GM18858 (cell line): ENCODE measurements around the gene RFX4.
"Not testable (repeated sequence)": the region's sequence is repeated elsewhere in the genome, so short reads cannot be mapped to it uniquely, and the experiment has no call there.

ENCODE experiments used
- ATAC-seq: cut with Tn5 transposase; IDR thresholded peaks from one replicate; pipeline ENCODE4 v1.9.1; 2021; ENCODE audit not compliant: unreplicated experiment

RFX4 gene

DNA sequence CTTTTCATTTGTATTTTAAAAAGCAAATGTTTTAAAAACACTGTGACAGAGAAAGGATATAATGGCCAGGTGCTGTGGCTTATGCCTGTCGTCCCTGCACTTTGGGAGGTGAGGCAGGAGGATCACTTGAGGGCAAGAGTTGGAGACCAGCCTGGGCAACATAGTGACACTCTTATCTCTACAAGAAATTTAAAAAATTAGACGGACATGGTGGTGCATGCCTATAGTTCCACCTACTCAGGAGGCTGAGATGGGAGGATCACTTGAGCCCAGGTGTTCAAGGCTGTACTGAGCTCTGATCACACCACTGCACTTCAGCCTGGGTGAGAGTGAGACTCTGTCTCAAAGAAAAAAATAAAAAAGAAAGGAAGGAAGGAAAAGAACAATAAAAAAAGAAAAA lies 7.8 kb downstream of the RFX4 start:
- ATAC-seq: no peak

DNA sequence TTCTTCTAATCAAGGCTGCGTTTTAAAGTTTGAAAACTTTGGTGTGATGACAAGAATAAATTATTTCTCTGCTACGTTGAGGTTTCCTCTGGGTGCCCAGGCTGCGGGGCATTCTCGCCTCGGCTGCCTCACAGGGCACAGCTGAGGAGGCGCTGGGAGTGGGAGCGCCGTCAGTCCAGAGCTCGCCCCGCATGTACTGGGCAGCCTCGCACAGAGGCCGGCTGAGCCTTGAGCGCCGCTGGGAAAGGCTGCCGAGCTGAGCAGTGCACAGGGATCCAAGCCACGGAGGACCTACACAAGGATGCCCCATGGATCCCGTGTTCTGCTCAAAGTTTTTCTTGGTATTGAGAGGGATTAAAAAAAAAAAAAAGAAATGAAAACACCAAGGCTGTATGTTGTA lies 11.6 kb downstream of the RFX4 start:
- ATAC-seq: no peak

DNA sequence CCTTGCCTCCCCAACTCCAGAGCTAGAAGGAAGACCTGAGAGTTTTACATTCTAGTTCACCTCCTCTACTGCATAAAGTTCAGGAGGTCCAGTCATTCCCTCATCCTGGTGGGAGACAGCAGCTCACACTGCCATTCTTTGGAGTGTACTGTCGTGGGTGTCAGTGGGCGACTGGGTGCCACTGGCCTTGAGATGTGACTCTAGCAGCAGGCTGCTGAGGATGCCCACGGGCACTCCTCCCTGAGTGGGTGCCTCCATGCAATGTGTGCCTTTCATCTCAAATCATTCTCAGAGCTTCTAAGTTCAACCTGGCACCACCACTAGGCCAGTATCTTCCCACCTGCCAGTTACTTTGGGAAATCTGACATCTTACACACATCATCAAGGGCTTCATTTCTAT lies 12.5 kb downstream of the RFX4 start:
- ATAC-seq: no peak

DNA sequence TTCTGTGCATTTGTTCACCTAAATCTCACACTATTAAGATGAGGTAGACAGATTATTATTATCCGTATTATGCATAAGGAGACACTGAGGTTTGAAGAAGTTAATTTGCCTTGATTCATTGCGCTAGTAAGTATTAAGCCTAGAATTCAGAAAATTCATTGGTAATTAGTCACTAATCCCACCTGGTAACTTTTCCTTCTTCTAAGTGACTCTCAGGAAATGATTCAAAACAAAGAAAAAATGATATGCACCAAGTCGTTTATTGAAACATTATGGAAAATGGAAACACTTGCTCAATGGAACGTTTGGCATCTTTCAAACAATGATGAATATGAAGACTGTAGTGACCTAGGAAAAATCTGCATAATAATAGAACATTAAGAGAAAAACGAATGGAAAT lies 15.2 kb downstream of the RFX4 start:
- ATAC-seq: no peak

DNA sequence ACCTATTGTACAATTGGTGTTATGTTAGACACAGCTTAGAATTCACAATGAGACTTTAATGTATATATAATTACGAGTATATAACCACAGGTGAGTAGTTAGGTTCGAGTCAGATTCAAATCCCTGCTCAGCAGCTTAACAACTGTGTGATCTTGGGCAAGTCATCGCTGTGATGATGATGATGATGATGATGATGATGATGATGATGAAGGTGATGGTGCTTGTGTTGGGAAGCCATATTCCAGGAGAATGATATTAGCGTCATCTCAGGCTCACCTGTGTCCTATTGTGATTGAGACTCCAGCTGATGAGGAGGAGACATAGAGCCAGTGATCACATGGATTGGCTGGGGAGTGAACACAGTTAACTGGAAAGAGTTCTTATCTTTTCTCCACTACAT lies 16.5 kb downstream of the RFX4 start:
- no peak for ATAC-seq

DNA sequence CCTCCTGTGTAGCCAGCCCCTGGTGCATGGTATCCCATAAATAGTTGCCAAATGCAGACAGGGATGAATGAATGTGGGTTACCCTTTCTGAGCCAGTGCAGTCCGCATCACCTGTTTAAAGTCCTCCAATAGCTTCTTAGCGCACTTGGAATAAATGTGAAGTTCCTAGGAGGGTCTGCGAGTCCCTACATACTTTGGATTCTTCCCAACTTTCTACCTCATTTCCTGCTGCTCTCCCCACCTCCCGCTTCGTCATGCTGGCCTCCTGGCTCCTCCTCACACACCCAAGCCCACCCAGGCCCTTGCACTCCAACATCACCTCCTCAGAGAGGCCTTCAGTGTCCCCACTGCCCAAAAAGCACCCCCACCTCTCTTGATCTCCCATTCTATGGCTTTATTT lies 17.7 kb downstream of the RFX4 start:
- no peak for ATAC-seq

DNA sequence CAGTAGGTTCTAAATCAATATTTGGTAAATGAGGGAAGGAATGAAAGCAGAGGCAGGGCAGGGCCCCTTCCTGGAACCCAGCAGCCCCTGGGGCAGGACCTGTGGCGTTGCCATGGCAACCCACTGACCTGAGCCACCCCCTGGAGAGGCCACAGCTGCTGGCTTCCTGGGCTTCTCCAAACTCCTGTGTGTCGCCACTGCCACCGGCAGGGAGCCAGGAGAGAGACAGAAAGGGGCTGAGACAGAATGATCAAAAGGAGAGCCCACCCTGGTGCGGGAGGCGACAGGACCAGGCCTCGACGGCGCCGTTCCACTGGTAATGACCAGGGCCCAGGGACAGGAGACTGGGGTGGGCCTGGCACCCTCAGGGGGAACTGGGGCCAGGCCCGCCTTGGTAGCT lies 18.2 kb downstream of the RFX4 start:
- no peak for ATAC-seq

DNA sequence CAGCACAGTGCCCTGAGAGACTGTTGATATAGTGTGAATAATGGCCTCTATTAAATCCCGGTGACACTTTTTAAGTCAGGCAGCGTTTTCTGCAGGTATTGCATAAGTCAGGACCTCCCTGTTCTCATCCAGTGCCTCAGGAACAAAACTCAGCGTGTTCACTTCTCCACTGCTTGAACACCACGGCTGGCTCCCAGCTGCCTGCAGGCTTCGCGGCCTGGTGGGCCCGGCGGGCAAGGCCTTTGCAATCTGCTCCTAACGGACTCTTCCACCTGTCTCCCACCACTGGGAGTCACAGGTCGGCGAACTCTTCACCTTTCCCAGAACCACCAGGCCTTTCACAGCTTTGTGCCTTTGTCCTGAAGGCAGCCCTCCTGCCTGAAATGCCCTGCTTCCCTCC lies 18.7 kb downstream of the RFX4 start:
- ATAC-seq: no peak

DNA sequence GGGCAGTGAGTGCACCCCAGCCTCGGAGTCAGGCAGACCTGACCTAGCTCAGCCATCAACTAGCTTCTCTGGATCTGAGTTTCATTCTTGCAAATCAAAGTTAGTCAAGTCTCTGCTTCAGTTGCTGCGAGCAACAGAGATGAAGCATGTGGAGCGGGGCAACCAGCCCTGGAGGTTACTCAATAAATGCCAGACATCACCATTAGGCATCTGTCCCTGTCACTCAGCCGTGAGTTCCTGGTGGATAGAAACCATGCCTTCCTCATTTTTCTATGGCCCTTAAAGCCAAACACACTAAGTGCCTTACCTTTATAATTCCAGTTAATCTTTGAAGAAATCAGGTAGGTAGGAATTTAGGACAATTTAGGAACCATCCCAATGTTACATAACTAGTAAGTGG lies 19.3 kb downstream of the RFX4 start:
- ATAC-seq: no peak

DNA sequence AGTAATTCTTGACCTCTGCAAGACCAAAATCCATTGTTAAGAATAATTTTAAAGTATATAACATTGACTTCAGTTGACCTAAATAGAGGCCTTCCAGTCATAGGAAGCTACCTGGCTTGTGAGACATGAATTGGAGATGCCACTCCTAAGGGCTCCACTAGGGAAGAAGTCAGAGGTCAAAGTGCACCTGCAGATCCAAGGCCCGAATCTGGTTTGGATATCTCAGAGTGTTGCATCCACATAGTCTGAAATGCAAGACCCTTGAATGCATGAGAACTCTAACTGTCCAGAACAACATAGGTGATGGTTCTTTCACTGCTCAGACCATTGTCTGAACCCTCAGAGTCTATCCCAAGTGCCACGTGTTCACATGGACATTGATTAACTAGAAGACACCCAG lies 22.4 kb downstream of the RFX4 start:
- no peak for ATAC-seq

DNA sequence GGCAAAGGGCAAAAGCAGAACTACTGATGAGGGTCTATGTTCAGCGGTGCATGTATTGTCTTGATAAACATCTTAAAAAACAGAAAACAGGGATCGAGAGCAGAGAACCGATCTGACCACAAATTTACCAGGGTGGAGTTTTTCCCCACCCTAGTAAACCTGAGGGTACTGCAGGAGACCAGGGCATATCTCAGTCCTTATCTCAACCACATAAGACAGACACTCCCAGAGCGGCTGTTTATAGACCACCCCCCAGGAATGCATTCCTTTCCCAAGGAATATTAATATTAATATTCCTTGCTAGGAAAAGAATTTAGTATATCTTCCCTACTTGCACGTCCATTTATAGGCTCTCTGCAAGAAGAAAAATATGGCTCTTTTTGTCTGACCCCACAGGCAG lies 37.8 kb downstream of the RFX4 start:
- not testable (repeated sequence) for ATAC-seq

DNA sequence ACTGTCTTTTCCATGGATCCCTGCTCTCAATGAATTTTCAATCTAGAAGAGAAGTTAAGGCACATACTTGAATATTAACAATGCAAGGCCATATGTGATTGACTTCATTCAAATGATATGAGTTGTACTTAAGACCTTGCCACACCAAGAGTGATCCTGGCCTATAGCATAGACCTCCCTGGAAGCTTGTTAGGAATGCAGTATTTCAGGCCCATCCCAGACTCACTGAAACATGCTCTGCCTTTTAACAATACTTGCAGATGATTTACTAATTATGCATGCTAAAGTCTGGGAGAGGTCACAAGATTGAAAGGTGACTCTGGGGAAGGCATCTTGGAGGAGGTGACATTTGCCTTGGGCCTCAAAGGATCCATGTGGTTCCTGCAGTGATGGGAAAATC lies 43.2 kb downstream of the RFX4 start:
- ATAC-seq: no peak

DNA sequence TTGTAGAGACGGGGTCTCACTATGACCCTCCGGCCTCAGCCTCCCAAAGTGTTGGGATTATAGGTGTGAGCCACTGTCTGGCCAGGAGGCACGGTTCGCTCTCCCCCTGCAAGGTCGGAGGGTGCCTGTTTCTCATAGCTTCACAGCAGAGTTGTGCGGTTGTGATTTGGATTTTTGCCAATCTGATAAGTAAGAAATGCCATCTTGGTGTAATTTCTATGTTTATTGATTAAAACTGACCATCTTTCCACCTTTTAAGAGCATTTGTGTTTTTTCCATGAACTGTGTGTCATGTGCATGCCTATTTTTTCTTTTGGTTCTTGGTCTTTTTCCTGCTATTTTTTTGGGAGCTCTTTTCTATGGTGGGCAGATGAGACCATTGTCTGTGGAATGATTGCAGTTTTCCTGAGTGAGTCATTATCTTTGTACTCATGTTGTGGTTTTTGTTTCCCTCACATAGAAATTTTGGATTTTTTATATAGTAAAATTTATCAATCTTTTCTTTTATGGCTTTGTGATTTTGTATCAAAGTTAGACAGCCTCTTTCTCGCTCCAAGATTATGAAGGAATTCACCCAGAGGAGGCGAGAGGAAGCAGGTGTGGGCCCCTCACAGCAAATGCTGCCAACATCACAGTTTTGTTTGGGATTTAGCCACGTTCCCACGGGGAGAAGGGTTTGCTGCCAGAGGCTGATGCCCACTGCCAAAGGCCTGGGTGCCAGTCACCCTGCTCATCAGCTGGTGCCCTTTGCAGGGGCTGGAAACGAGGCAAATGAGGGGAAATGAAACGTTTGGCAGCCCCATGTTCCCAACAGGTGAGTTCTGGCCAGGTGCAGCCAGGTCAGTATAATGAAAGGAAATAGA lies 47.2 kb downstream of the RFX4 start:
- ATAC-seq: no peak

DNA sequence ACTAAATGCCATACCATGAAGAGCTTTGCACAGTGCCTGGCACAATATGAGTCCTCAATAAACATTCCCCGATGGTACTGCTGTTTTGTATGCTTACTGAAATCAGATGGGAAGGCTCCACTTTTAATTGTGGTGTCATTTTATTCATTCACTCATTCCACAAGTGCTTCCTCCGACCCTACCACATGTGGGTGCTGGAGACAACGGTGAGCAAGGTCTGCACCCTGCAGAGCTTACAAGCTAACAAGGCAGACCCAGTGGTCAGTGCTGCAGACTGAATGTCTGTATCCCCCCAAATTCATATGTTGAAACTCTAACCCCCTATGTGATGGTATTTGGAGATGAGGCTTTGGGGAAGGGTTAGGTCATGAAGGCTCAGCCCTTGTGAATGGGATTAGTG lies 48.3 kb downstream of the RFX4 start:
- ATAC-seq: no peak

DNA sequence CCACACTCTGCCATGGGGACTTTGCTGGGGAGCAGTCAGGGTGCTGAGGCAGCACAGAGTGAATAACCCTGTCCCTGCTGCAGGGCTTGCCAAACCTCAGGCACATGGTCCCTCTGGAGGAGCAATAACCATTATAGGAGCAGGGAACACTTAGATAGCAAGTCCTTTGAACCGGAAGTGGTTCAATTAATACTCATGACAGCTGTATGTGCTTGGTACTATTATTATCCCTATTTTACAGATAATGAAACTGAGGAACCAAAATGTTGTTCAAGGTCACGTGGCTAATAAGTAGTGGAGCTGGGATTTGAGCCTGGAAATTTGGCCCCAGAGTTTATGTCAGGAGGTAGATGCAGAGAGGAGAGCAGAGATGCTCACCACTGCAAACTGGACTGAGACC lies 49.0 kb downstream of the RFX4 start:
- no peak for ATAC-seq

DNA sequence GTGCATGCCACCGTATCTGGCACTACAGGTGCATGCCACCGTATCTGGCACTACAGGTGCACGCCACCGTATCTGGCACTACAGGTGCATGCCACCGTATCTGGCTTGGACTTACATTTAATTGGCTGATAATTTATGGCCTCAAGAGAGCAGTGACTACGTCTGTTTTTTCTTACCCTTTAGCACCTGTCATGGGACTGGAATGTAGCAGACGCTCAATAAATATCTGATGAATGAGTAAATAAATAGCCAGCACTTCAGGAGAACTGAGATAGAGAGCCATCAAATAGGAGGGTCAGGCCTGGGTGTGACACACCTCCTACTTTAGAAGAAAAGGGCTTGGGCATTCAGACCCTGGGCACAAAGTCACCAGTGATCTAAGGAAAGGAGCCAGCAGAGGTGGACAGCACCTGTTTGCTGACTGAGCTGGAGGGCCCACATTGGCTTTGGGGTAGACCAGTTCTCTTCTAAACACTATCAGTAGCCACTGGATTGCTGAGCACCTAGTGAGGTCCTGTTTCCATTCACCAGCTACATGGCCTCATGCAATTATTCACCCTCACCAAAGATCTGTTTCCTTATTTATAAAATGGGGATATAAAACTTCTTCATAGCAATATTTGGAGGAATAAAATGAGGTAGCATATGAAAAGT lies 50.1 kb downstream of the RFX4 start:
- ATAC-seq: no peak

DNA sequence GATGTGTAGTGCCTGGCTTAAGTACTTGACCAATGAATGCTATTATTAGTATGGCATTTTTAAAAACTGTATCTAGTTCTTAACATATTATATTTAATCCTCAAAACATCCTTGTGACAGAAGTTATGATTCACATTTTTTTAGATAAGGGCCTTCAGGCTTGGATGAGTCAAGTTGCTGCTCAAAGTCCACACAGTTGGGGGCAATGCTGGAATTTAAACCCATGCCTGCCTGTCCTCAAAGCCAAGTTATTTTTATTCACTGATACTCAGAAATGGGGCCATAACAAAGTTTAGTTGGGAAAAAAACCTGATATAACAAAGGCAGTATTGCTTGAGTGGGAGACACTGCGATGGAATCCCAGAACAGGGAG lies 50.6 kb downstream of the RFX4 start:
- ATAC-seq: no peak

DNA sequence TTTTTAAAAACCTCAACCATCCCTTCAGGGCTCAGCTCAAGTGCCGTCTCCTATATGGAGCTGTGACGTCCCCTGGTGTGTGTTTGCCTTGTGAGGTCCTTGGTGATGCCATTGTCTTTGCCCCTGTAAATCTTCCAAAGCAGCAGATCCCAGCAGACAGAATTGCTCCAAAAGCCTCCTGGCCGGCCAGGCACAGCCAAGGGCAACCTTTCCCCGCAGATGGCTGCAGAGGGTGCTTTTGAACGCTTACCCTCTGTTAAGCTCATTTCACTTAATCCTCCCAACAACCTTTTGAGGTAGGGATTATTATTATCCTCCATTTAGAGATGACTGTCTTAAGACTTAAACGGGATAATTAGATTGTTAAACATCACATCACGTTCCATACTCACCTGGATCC lies 51.4 kb downstream of the RFX4 start:
- ATAC-seq: no peak

DNA sequence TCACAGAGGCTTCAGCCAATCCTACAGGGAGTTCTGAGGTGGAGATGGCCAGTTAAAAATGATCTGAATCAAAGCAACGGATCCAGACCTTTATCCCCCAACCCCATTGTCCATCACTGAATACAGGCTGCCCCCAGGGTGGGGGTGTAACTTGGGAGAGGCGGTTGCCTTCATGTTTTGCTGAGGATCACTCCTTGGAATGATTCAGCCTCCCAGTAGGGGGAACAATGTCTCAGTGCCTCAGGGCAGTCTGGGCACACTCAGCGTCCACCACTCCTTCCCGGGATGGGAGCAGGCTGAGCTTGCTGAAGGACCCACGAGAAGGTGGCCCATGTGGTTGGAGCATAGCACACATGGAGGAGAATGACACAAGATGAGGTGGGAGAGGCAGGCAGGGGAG lies 60.2 kb downstream of the RFX4 start:
- ATAC-seq: no peak

DNA sequence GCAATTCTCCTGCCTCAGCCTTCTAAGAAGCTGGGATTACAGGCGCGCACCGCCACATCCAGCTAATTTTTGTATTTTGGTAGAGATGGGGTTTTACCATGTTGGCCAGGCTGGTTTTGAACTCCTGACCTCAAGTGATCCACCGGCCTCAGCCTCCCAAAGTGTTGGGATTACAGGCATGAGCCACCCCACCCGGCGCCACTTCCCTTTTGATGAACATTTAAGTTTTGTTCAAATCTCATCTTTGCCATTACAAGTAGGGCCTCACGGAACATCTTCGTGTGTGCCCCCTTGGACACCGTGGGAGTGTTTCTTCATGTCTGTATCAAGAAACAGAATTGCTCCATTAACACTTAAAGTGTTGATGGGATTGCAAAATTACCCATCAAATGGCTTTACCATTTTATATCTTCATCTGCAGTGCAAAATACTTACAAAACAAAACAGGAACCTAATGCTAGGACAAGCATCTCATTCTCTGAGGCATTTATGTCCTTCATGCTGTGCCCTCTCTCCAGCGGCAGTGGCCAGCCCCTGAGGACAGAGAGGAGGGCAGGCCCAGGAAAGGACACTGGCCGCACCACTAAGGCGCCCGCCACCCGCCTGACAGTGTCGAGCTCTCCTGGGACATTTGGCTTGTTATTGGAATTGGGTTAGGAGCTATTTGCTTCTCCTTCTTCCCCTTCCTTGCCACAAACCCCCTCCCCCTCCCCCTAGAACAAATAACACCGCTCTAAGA lies 61.7 kb downstream of the RFX4 start:
- ATAC-seq: no peak

DNA sequence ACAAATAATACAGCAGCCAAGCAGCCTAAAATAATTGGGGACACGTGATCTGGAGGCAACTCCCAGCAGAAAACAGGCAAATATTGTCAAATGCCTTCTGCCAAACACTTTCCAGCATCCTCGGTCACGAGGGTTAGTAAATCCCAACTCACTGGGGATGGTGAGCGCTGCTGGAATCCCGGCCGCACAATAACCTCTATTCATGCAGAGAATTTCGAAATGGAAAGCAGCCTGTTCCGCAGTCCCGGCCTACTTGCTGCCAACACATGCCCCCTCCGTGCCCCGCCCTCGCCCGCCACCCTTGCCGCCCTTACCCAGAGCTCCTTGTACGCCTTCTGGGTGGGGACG lies 62.2 kb downstream of the RFX4 start:
- ATAC-seq: no peak
